Psoas muscle (tissue), 8 donors: ENCODE measurements around the gene SMYD3. TPM values are rescaled to one million over a fixed set of nuclear protein-coding genes. Genes with fewer than 3 reads are reported as not detected.

Experiments
- ATAC-seq, 4 donors: fragments of 200-7000 bp; cut with Tn5 transposase; one replicate each; pipeline ENCODE4 v1.9.1; 2020; ENCODE audit warnings: moderate library complexity in 3 of 4, mild to moderate bottlenecking in 2 of 4
- DNase-seq, 2 donors: peaks; one replicate each; pipeline ENCODE4 v3.0.0-alpha.2; 2020
- H3K27ac ChIP-seq: fragments of 200-600 bp; one replicate; pipeline ENCODE4 v1.8.0; 2022
- H3K27me3 ChIP-seq, 3 donors: fragments of 200-600 bp in 1 of 3; one replicate each; pipeline versions ENCODE4 v1.6.1 to v1.8.0; 2013 to 2022; ENCODE audit warnings: low read length in 2 of 3, mild to moderate bottlenecking in 2 of 3, moderate library complexity in 1 of 3; ENCODE audit not compliant: insufficient read depth in 3 of 3
- H3K36me3 ChIP-seq, 2 donors: fragments of 200-600 bp in 1 of 2; one replicate each; pipeline versions ENCODE4 v1.6.1 to v1.8.0; 2013 to 2022; ENCODE audit warnings: low read depth in 1 of 2, mild to moderate bottlenecking in 1 of 2, moderate library complexity in 1 of 2; ENCODE audit not compliant: insufficient read depth in 1 of 2
- H3K4me1 ChIP-seq: fragments of 200-600 bp; one replicate; pipeline ENCODE4 v1.8.0; 2022
- H3K4me3 ChIP-seq: fragments of 200-600 bp; one replicate; pipeline ENCODE4 v1.8.0; 2022; ENCODE audit warnings: mild to moderate bottlenecking
- H3K9me3 ChIP-seq: fragments of 200-600 bp; one replicate; pipeline ENCODE4 v1.8.0; 2022
- CTCF ChIP-seq: fragments of 200-600 bp; IDR thresholded peaks from one replicate; pipeline ENCODE4 v1.8.0; 2022; ENCODE audit warnings: antibody characterized with exemption
- WGBS, 3 donors: extraction: QIAGEN DNeasy Blood & Tissue Kit; methylation state at CpG; one replicate each; pipeline versions ENCODE4 v1.1.6 to v1.1.7; 2013; 5-methylcytosine and 5-hydroxymethylcytosine counted together
- intact Hi-C, 2 donors: fragments of 100-400 bp; cut with DNase I; formaldehyde crosslinking; loops; one replicate each; pipeline versions ENCODE4 v1.11.0 to v1.14.2; 2022
- long read RNA-seq, 2 donors: library from polyadenylated mRNA; unstranded; transcript quantifications; one replicate each; pipeline ENCODE4 v2.0.0, GENCODE V29; 2021
- polyA plus RNA-seq, 3 donors: library from polyadenylated mRNA; stranded (reverse); fragments of 200-250 nt; gene quantifications; one replicate each; pipeline ENCODE4 v1.2.3, GENCODE V29; 2013
- total RNA-seq, 4 donors: library from RNA; stranded (reverse); fragmentation: NEBNext Ultra II Directional in 2 of 4; extraction: Animal tissue kit (Norgen Biotek cat#: 25700) in 2 of 4; gene quantifications; one replicate each; pipeline versions ENCODE4 v1.2.1 to v1.2.4, GENCODE V29; 2021 to 2023
- donor health status: healthy with polysubstance abuse.
- donor health status: DM: no; HTN: no; CAD: no; lungs with moderate emphysema.
- donor health status: Bipolar disorder and iron deficiency.
- donor health status: healthy.
- donor health status: DM: yes; HTN: yes; CAD: no.
- donor health status: DM: no; HTN: no; CAD: no.
- donor health status: DM: no; HTN: no; CAD: no.
- donor health status: DM: yes; HTN: yes; CAD: no.

The SMYD3 gene
- 1 to 10 TPM; 4.9 to 6.4 (median 5.8) TPM for total RNA-seq
- 1 to 10 TPM; 2.9 to 4.2 (median 3.7) TPM for polyA plus RNA-seq
- long read RNA-seq, donor 1, partial matches to known transcripts: 1 of 1 reads
- long read RNA-seq, donor 1, other reads (novel, unspliced or antisense): 0 of 1 reads
- long read RNA-seq, donor 2: 0 reads

DNA sequence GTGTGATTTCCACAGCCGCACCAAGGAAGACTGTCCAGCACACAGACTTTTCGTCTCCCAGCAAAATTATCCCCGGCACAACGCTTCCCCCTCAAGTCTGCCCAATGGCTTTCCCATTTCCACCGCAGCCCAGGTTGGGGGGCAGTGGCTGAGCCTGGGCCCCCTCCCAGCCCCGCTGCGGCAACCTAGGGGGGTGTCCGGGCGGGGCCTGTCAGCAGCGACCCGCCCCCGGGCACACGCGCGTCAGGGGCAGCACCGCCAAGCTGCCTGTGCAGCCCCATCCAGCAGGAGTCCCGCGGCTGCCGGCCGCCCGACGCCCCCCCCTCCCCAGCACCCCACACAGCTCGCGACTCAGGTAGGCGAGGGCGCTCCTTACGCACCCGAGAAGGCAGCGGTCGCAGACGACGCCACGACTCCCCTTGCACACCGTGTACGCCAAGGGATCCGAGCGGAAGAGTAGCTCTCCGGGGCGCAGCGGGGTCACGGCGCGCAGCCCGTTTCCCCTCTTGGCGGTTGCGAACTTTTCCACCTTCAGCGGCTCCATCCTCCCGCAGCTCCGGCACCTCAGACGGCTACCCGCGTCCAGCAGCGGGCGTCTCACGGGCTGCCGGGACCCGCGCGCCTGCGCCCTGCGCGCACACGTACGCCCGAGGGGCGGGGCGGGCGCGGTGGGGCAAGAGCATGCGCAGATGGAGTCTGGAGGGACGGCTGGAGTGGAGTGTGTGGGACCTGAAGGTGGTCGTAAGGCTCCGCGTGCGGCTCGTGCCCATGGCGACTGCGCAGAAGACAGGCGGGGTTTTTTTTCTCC lies at the start of gene SMYD3:
Gene SMYD3, minus strand, starts transcription at position 606 of the 808 bp plus-strand sequence.
- peak within 1 kb of the TSS; percentile 89 for H3K4me3 ChIP-seq
- H3K36me3 ChIP-seq: no peaks in the 10 kb centered on the region
- intact Hi-C loops: no loop called here

GRCh38 chr1:246554201-246554600 lies 47.1 kb upstream of the SMYD3 start:
- Histone ChIP-seq H3K4me3 (no peak overlapping the region), H3K27ac (no peak overlapping the region), H3K36me3 (peaks cover 7 to 81% of the 10 kb centered on the region in 2 donors), H3K9me3 (no peaks in the 10 kb centered on the region), H3K4me1 (no peaks in the 10 kb centered on the region), H3K27me3 (no peaks in the 10 kb centered on the region)
- no peak for DNase-seq
- no peak for TF ChIP-seq CTCF
- WGBS, 3 donors: 94 to 96% (median 95%) methylated on average over 16 of the region's 16 CpGs
- intact Hi-C loops: loop anchor here in 1 of 2 donors (10.0 kb wide), 1 partner anchor 171 kb away; the partner anchor contains the start of gene SCCPDH
- peak in 1 of 4 donors; percentile 27 for ATAC-seq

More for the DNA sequence above, at the start of gene SMYD3:
- Histone ChIP-seq H3K9me3 (no peaks in the 10 kb centered on the region), H3K27ac (peak within 1 kb of the TSS; percentile 71), H3K4me1 (peaks cover 4% of the 10 kb centered on the region), H3K27me3 (no peaks in the 10 kb centered on the region)
- DNase-seq: peak; percentile 80 to 86
- peak; percentile 9 for TF ChIP-seq CTCF
- ATAC-seq: peak; percentile 98 to 100 (median 98)
- WGBS, 3 donors: 1% methylated on average over 48 to 79 of the region's 79 CpGs

GRCh38 chr1:246552110-246552509 lies 45.0 kb upstream of the SMYD3 start:
- Histone ChIP-seq H3K9me3 (no peaks in the 10 kb centered on the region), H3K4me3 (no peak overlapping the region), H3K27ac (no peak overlapping the region), H3K4me1 (no peaks in the 10 kb centered on the region), H3K36me3 (peaks cover 7 to 89% of the 10 kb centered on the region in 2 donors), H3K27me3 (no peaks in the 10 kb centered on the region)
- WGBS, 3 donors: 92 to 93% (median 92%) methylated on average over 6 of the region's 6 CpGs
- ATAC-seq (no peak), DNase-seq (no peak)
- TF ChIP-seq CTCF: no peak
- intact Hi-C loops: loop anchor here in 1 of 2 donors (10.0 kb wide), 1 partner anchor 173 kb away; the partner anchor contains the start of gene SCCPDH

GRCh38 chr1:246550402-246550801 lies 43.3 kb upstream of the SMYD3 start:
- H3K36me3 ChIP-seq: peaks cover 7 to 83% of the 10 kb centered on the region in 2 donors
- TF ChIP-seq CTCF: no peak
- H3K4me1 ChIP-seq: no peaks in the 10 kb centered on the region
- H3K27ac ChIP-seq: no peak overlapping the region
- H3K9me3 ChIP-seq: no peaks in the 10 kb centered on the region
- intact Hi-C loops: loop anchor here in 1 of 2 donors (10.0 kb wide), 1 partner anchor 174 kb away; the partner anchor contains the start of gene SCCPDH
- DNase-seq (no peak), ATAC-seq (no peak)
- no peaks in the 10 kb centered on the region for H3K27me3 ChIP-seq
- WGBS, 3 donors: 70 to 72% (median 71%) methylated on average over 11 of the region's 11 CpGs
- H3K4me3 ChIP-seq: no peak overlapping the region
